Activated CD8-positive, alpha-beta memory T cell treated with anti-CD3 and anti-CD28 coated beads for 1 hour (primary cell): ENCODE data around the gene TRMT112.

Source experiments
- DNase-seq, 2 donors: peaks; one replicate each; pipeline ENCODE4 v3.0.0-alpha.2; 2020; ENCODE audit warnings: low read depth in 1 of 2; ENCODE audit errors: extremely low read depth in 1 of 2

The TRMT112 gene

DNA sequence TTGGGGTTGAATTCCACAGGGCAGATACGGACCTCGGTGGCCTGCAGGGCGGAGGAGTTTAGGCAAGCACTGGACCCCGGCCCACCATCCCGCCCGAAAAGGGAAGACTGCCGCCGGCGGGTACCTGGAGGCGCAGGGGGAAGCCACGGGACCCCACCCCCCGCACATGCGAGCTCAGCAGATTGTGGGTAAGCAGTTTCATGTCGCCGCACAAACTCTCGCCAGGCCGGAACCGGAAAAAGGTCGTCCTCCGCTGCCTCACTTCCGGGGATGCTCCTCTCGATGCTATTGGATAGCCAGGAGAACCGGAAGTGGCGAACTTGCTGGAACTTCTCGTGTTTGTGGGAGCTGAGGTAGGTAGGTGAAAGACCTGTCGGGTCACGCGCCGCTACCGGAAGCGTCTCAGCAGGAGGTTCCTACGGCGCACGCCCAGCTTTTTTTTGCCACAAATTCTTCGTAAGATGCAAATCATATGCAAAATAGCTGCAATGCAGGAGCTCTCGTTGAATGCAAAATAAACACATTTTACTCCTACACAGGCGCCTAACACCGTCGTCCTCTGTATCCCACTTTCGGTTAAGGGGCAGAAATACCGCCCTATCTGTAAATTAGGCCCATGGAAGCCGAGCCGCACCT lies at the start of gene TRMT112:
TRMT112 (minus strand) TSS at position 235 of the 636 bp plus-strand sequence; CDS start at position 202, 33 bp downstream.
- DNase-seq, result peak; percentile 89 to 91

DNA sequence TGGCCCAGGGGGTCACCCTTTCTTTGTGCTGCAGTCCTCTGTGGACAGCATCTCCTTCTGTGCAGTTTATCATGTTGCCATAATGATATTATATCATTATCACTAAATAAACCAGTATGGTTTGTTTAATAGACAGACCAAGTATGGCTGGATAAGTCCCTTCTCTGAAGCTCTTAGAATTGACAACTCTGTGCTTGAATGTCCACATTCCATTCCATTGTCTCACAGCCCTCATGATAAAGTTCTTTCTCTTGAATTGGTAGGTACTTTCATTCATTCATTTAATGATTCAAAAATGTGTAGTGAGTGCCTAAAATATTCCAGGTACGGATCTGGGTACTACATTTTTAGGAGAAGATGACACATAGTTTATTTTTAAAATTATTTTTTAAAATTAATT lies 49.4 kb upstream of the TRMT112 start:
- no peak for DNase-seq

DNA sequence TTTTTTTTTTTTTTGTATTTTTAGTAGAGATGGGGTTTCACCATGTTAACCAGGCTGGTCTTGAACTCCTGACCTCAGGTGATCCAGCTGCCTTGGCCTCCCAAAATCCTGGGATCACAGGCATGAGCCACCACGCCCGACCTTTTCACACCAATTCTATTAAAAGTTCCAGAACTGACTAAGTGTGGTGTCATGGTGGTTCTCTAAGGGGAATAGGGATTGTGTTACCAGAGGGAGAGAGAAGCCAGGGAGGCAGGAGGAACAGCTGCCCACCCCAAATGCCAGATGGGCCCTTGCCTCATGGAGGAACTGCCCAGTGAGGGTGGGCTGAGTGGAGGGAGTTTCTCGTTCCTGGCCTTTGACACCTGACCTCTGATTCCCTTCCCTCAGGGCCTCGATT lies 47.6 kb upstream of the TRMT112 start:
- DNase-seq, result no peak

- no peak for DNase-seq
Observed at GRCh38 chr11:64364435-64364834, 47.1 kb upstream of the TRMT112 start.

- no peak for DNase-seq
Observed at GRCh38 chr11:64362339-64362738, 45.0 kb upstream of the TRMT112 start.

- DNase-seq, result no peak
Observed at GRCh38 chr11:64361659-64362058, 44.3 kb upstream of the TRMT112 start.

- no peak for DNase-seq
Observed at GRCh38 chr11:64360448-64360921, 43.1 kb upstream of the TRMT112 start.

DNA sequence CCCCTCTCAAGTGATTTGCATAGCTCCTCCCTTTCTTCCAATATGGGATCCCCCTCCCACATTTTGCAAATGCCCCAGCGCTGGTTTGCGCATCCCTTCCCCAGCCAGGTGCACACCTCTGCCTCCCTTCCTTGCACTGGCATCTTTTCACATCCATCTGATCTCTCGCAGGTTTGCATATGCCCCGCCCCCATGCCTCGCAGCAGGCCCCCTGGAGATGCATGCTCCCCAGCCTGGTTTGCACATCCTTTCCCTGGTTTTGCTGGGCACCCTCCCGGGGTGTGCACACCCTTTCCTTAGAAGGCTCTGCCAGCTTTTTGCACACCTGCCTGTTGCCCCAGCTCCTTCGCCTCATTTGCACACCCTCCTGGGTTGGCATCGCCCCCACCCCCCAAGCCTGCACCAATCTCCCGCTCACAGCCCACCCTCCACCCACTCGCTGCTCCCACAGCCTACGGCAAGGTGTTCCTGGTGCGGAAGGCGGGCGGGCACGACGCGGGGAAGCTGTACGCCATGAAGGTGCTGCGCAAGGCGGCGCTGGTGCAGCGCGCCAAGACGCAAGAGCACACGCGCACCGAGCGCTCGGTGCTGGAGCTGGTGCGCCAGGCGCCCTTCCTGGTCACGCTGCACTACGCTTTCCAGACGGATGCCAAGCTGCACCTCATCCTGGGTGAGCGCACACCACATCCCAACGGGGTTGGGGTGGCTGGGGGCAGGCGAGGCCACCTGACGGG lies 42.5 kb upstream of the TRMT112 start:
- DNase-seq, result no peak

DNA sequence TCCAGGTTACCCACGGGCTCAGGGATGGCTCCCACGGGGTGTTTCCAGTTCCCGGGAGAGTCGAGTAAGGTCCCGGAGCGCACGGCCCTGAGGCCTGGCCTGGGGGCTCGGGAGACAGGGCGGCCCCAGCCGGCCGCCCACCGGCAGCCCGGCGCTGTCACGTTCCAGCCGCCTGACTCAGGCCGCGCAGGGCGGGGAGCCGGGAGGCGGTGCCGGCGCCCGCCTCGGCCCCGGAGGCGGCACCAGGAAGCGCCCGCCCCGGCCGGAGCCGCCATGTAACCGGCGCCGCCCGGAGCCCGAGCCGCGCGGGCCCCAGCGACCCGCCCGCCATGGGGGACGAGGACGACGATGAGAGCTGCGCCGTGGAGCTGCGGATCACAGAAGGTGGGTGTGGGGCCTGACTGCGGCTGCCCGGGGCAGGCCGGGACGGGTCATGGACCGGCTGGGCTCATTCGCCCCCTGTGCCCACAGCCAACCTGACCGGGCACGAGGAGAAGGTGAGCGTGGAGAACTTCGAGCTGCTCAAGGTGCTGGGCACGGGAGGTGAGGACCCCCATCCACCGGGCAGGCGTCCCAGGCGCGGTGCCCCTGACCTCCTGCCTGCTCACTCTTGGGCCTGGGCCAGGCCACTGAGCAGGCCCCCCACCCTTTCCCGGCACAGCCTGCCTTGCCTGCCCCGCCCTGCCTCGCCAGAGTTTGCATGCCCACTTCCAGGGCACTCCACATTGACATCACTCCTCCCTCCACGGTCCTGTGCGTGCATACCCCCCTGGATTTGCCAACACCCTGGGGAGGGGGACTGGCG lies 41.8 kb upstream of the TRMT112 start, which contains the start of gene RPS6KA4:
RPS6KA4 (plus strand) TSS at position 256 of the 805 bp plus-strand sequence; CDS start at position 330, 74 bp downstream.
- no peak for DNase-seq

DNA sequence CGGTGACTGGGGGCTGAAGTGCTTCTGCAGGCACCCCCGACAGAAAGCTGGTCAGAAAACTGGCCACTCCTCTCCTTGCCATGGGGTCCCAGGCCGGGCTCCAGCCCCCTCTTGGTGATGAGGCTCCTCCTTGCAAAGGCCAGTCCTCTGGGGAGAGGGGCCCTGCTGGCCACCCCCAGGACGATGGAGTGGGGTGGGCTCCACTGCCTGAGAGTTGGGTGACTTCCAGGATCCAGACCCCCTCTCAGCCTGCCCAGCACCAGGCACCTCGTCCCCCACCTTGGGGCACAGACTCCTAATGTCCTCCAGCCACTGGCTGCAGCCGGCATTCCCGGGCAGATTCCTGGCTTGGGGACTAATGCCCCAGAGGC lies 41.2 kb upstream of the TRMT112 start:
- DNase-seq, result no peak

- DNase-seq, result no peak
Observed at GRCh38 chr11:64357904-64358535, 40.7 kb upstream of the TRMT112 start.

DNA sequence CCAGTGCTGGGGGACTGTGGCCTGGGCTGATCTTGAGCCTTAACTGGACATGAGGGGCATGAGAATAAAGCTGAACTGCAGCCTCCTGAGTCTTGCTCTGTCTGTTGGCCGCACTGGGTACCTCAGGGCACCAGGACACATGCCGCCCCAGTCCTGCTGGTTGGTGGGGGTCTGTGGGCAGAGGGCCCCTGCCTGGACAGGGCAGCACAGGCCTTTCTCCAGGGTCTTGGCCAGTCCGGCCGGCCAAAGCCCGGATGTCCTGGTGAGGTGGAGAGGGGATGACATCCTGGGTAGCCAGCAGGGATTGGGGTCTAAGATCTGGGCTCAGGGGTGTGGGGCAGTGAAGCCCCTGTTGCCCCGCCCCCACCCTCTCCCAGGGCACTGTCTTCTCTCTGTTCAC lies 40.1 kb upstream of the TRMT112 start:
- DNase-seq, result no peak

GRCh38 chr11:64356498-64357411 lies 39.4 kb upstream of the TRMT112 start:
- no peak for DNase-seq

DNA sequence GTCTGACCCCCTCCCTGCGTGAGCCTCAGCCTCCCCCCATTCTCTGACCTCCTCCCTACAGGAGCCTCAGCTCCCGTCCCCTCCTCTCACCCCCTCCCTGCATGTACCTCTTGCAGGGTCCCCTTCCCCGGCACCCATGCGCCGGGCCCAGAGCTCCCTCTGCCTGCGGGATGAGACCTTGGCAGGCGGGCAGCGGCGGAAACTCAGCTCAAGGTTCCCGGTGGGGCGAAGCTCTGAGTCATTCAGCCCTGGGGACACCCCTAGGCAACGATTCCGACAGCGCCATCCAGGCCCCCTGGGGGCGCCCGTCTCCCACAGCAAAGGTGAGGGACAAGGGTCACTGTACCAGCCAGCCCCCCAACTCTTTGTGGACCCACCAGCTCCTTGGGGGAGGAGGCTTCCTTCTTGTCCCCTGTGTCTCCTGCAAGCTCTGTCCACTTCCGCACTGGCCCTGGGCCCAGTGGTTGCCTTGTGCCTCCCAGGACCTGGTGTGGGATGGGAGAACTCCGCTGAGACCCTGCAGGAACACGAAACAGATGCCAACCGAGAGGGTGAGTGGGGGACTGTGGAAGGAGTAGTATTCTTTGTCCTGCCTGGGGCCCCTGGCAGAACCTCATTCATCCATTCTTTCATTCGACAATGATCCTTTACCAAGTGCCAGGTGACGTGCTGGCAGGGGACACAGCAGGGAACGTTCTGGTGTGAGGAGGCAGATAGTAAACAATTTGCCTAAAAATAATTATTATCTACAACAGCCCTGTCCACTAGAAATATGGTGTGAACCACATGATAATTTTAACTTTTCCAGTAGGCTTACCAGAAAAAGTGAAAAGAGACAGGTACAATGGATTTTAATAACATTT lies 38.0 kb upstream of the TRMT112 start:
- DNase-seq, result no peak

GRCh38 chr11:64353715-64354506 lies 36.6 kb upstream of the TRMT112 start:
- no peak for DNase-seq

DNA sequence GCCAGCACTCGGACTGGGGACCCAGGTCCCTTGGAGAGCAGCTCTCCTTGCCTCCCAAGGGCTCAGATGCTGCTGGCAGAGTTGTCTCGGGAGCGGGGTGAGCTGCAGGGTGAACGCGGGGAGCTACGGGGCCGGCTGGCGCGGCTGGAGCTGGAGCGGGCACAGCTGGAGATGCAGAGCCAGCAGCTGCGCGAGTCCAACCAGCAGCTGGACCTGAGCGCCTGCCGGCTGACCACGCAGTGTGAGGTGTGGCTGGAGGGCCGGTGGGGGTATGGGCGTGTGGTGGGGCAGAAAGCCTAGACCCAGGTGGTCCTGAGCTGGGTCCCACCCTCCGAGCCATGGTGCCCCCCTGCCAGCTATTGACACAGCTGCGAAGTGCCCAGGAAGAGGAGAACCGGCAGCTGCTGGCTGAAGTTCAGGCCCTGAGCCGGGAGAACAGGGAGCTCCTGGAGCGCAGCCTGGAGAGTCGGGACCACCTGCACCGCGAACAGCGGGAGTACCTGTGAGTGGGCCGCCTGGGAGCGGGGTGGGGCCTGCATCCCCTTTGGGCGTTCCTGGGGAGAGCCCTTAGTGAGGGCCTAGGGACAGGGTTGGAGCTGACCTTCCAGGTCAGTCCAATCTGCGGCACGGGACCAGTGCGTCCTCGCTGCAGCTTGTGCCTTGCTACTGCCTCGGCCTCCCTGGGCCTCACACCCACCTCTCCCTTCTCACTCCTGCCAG lies 35.8 kb upstream of the TRMT112 start:
- no peak for DNase-seq

GRCh38 chr11:64352099-64352994 lies 35.0 kb upstream of the TRMT112 start:
- no peak for DNase-seq
